Testis (tissue), 3 donors: ENCODE measurements around the gene PRRG1. TPM values are rescaled to one million over a fixed set of nuclear protein-coding genes. Genes with fewer than 3 reads are reported as not detected.
"Not testable (repeated sequence)": the region's sequence is repeated elsewhere in the genome, so short reads cannot be mapped to it uniquely, and the experiment has no call there.

ENCODE experiments used
- DNase-seq: peaks from one replicate; pipeline ENCODE4 v3.0.0-alpha.2; 2019
- H3K27ac ChIP-seq, 2 donors: fragments of 200-600 bp; sonication (generic); one replicate each; pipeline ENCODE4 v1.5.1; 2019
- H3K27me3 ChIP-seq: fragments of 200-600 bp; sonication (generic); one replicate; pipeline ENCODE4 v1.5.1; 2019
- H3K36me3 ChIP-seq: fragments of 200-600 bp; sonication (generic); one replicate; pipeline ENCODE4 v1.5.1; 2017; ENCODE audit warnings: low read depth; ENCODE audit errors: missing control alignments
- H3K4me1 ChIP-seq: fragments of 200-600 bp; sonication (generic); one replicate; pipeline ENCODE4 v1.5.1; 2019
- H3K4me3 ChIP-seq, 2 donors: fragments of 200-600 bp; sonication (generic); one replicate each; pipeline ENCODE4 v1.5.1; 2017 to 2019
- H3K9me3 ChIP-seq: fragments of 200-600 bp; sonication (generic); one replicate; pipeline ENCODE4 v1.5.1; 2017
- CTCF ChIP-seq, 3 experiments: fragments of 450-650 bp in 2 of 3; fragments of 200-600 bp in 1 of 3; sonication (generic) in 1 of 3; IDR thresholded peaks; one replicate each; pipeline ENCODE4 v1.5.1; 2016 to 2019; ENCODE audit warnings: antibody characterized with exemption in 3 of 3, mild to moderate bottlenecking in 2 of 3, moderate library complexity in 1 of 3
- POLR2A ChIP-seq: fragments of 450-650 bp; IDR thresholded peaks from one replicate; pipeline ENCODE4 v1.6.1; 2017; ENCODE audit warnings: antibody characterized with exemption, mild to moderate bottlenecking, moderate library complexity
- WGBS, 2 donors: methylation state at CpG; one replicate each; pipeline ENCODE4 v1.1.5; 2018; 5-methylcytosine and 5-hydroxymethylcytosine counted together
- intact Hi-C: fragments of 100-400 bp; cut with DNase I; formaldehyde crosslinking; loops from one replicate; pipeline ENCODE4 v1.15.1; 2023; ENCODE audit warnings: low total_unique reads
- polyA plus RNA-seq: library from polyadenylated mRNA; stranded (reverse); fragments of 350-450 nt; fragmentation: Illumina TruSeq; extraction: RNeasy Lipid Tissue Mini Kit (QIAGEN cat#74804); gene quantifications from one replicate; pipeline ENCODE4 v1.2.3, GENCODE V29; 2014; ENCODE audit warnings: low read depth, low replicate concordance; ENCODE audit not compliant: insufficient read depth
- total RNA-seq, 2 donors: library from RNA; depleted of rRNA; stranded (reverse); fragments of >200 nt; gene quantifications; one replicate each; pipeline ENCODE4 v1.2.3, GENCODE V29; 2016

Gene PRRG1
- total and polyA plus RNA-seq, 3 donors from 2014 or later, result 3.1 to 4.9 (median 3.3) TPM

- H3K27ac ChIP-seq, result no peak overlapping the region
- intact Hi-C loops, result no loop called here
- no peak for TF ChIP-seq CTCF (IDR thresholded peaks at IDR 0.05)
- no peak for TF ChIP-seq POLR2A
- H3K4me1 ChIP-seq, result no peaks in the 10 kb centered on the region
- no peak for DNase-seq
- H3K4me3 ChIP-seq, result no peak overlapping the region
- 88% methylated on average over 1 of the region's 1 CpG for WGBS, 2 donors
- H3K9me3 ChIP-seq, result no peaks in the 10 kb centered on the region
- no peaks in the 10 kb centered on the region for H3K36me3 ChIP-seq
- H3K27me3 ChIP-seq, result no peaks in the 10 kb centered on the region
Measured at GRCh38 chrX:37445182-37445581, 96.0 kb downstream of the PRRG1 start.

- Histone ChIP-seq H3K4me1 (no peaks in the 10 kb centered on the region), H3K9me3 (no peaks in the 10 kb centered on the region), H3K4me3 (no peak overlapping the region), H3K27me3 (no peaks in the 10 kb centered on the region), H3K27ac (no peak overlapping the region), H3K36me3 (no peaks in the 10 kb centered on the region)
- no peak for DNase-seq
- intact Hi-C loops, result no loop called here
- TF ChIP-seq CTCF (IDR thresholded peaks at IDR 0.05) (no peak), POLR2A (no peak)
- WGBS, 2 donors, result 82 to 95% methylated on average over 1 of the region's 1 CpG
Measured at GRCh38 chrX:37453821-37454220, 104.7 kb downstream of the PRRG1 start.

GRCh38 chrX:37454537-37455285 is 105.5 kb downstream of the PRRG1 start:
- Histone ChIP-seq H3K36me3 (no peaks in the 10 kb centered on the region), H3K9me3 (no peaks in the 10 kb centered on the region), H3K27ac (no peak overlapping the region), H3K4me1 (no peaks in the 10 kb centered on the region), H3K4me3 (no peak overlapping the region), H3K27me3 (no peaks in the 10 kb centered on the region)
- intact Hi-C loops, result no loop called here
- DNase-seq, result no peak
- WGBS, 2 donors, result 44 to 50% methylated on average over 2 of the region's 2 CpGs
- TF ChIP-seq POLR2A (no peak), CTCF (IDR thresholded peaks at IDR 0.05) (no peak)

- WGBS, 2 donors, result 83 to 89% methylated on average over 1 of the region's 1 CpG
- no peak overlapping the region for H3K4me3 ChIP-seq
- H3K4me1 ChIP-seq, result no peaks in the 10 kb centered on the region
- H3K36me3 ChIP-seq, result no peaks in the 10 kb centered on the region
- H3K9me3 ChIP-seq, result no peaks in the 10 kb centered on the region
- H3K27me3 ChIP-seq, result no peaks in the 10 kb centered on the region
- no peak overlapping the region for H3K27ac ChIP-seq
- no peak for TF ChIP-seq CTCF (IDR thresholded peaks at IDR 0.05)
- TF ChIP-seq POLR2A, result no peak
- intact Hi-C loops, result no loop called here
- no peak for DNase-seq
Measured at GRCh38 chrX:37455381-37455780, 106.2 kb downstream of the PRRG1 start.

- H3K9me3 ChIP-seq, H3K4me1 ChIP-seq, H3K4me3 ChIP-seq, H3K27ac ChIP-seq, intact Hi-C loops, H3K36me3 ChIP-seq, DNase-seq, H3K27me3 ChIP-seq: not testable (repeated sequence)
- WGBS, 2 donors, result 97 to 98% methylated on average over 5 of the region's 5 CpGs
Measured at GRCh38 chrX:37460285-37460684, 111.1 kb downstream of the PRRG1 start.
